ENCODE results near the gene FSTL4.

DNA sequence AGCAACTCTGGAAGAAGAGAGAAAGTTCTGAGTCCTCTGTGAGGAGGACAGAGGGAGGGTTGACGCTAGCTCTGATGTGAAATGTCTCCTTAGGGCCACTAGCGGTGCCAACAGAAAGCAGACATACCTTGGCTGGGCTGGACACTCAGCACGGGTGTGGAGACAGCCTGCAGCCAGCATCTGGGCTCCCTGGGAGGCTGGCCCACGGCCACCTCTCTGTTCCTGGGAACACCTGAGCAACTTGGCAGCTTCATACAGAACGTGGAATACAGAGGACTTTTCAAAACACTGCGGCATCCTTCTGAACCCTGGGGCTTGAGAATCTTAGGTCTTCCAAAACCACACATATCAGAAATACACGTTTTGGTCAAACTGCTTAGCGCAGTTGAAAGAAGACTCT, 269.1 kb downstream of the FSTL4 start:
- TF ChIP-seq EZH2 (IDR thresholded peaks at IDR 0.05; ENCODE audit: borderline replicate concordance, low read depth, low read length, severe bottlenecking): no peak
- TF ChIP-seq, protein P1, sequence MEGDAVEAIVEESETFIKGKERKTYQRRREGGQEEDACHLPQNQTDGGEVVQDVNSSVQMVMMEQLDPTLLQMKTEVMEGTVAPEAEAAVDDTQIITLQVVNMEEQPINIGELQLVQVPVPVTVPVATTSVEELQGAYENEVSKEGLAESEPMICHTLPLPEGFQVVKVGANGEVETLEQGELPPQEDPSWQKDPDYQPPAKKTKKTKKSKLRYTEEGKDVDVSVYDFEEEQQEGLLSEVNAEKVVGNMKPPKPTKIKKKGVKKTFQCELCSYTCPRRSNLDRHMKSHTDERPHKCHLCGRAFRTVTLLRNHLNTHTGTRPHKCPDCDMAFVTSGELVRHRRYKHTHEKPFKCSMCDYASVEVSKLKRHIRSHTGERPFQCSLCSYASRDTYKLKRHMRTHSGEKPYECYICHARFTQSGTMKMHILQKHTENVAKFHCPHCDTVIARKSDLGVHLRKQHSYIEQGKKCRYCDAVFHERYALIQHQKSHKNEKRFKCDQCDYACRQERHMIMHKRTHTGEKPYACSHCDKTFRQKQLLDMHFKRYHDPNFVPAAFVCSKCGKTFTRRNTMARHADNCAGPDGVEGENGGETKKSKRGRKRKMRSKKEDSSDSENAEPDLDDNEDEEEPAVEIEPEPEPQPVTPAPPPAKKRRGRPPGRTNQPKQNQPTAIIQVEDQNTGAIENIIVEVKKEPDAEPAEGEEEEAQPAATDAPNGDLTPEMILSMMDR (IDR thresholded peaks at IDR 0.05; ENCODE audit: borderline replicate concordance, extremely low read depth, low read length, poor library complexity, severe bottlenecking): no peak
